Esophagus squamous epithelium (tissue), 5 donors: Measurements from ENCODE around the gene TSPAN6. TPM values are rescaled to one million over a fixed set of nuclear protein-coding genes. Genes with fewer than 3 reads are reported as not detected.

ENCODE experiments used
- DNase-seq: peaks from one replicate; lab custom pipeline; 2025; lab: John Stamatoyannopoulos, UW
- H3K27ac ChIP-seq, 4 donors: fragments of 200-600 bp; sonication (generic); one replicate each; pipeline ENCODE4 v1.5.1; 2016 to 2019; ENCODE audit warnings: mild to moderate bottlenecking in 1 of 4
- H3K27me3 ChIP-seq, 4 donors: fragments of 200-600 bp; sonication (generic); 1 replicate in 3 of 4; 2 replicates in 1 of 4; pipeline versions ENCODE4 v1.5.1 to v1.6.0; 2017 to 2021; ENCODE audit warnings: antibody characterized with exemption in 1 of 4
- H3K36me3 ChIP-seq, 3 donors: fragments of 200-600 bp; sonication (generic); one replicate each; pipeline ENCODE4 v1.5.1; 2016 to 2019
- H3K4me1 ChIP-seq, 3 donors: fragments of 200-600 bp; sonication (generic); one replicate each; pipeline ENCODE4 v1.5.1; 2017 to 2019
- H3K4me3 ChIP-seq, 4 donors: fragments of 200-600 bp; sonication (generic); 1 replicate in 3 of 4; 2 replicates in 1 of 4; pipeline ENCODE4 v1.5.1; 2016 to 2019; ENCODE audit warnings: mild to moderate bottlenecking in 2 of 4, moderate library complexity in 1 of 4
- H3K9me3 ChIP-seq, 3 donors: fragments of 200-600 bp; sonication (generic); one replicate each; pipeline ENCODE4 v1.5.1; 2016 to 2019
- CTCF ChIP-seq, 6 experiments: fragments of 450-650 bp in 4 of 6; fragments of 200-600 bp in 2 of 6; sonication (generic) in 2 of 6; IDR thresholded peaks; one replicate each; pipeline ENCODE4 v1.5.1; 2016 to 2019; ENCODE audit warnings: antibody characterized with exemption in 6 of 6, mild to moderate bottlenecking in 4 of 6, moderate library complexity in 4 of 6
- POLR2A ChIP-seq, 4 donors: fragments of 450-650 bp; IDR thresholded peaks; one replicate each; pipeline ENCODE4 v1.6.1; 2017; ENCODE audit warnings: antibody characterized with exemption in 4 of 4, mild to moderate bottlenecking in 4 of 4, moderate library complexity in 3 of 4
- WGBS, 2 donors: methylation state at CpG; one replicate each; pipeline ENCODE4 v1.1.5; 2018; 5-methylcytosine and 5-hydroxymethylcytosine counted together
- intact Hi-C: fragments of 100-400 bp; cut with DNase I; formaldehyde crosslinking; loops from one replicate; pipeline ENCODE4 v1.15.0; 2022
- total RNA-seq, 4 donors: library from RNA; depleted of rRNA; stranded (reverse); fragments of >200 nt; gene quantifications; one replicate each; pipeline ENCODE4 v1.1.0, GENCODE V29; 2016
- donor health status: DM: yes; HTN: yes; CAD: no.

The TSPAN6 gene
- total RNA-seq, 4 donors from 2014 or later: 27.1 to 72.1 (median 37.7) TPM

DNA sequence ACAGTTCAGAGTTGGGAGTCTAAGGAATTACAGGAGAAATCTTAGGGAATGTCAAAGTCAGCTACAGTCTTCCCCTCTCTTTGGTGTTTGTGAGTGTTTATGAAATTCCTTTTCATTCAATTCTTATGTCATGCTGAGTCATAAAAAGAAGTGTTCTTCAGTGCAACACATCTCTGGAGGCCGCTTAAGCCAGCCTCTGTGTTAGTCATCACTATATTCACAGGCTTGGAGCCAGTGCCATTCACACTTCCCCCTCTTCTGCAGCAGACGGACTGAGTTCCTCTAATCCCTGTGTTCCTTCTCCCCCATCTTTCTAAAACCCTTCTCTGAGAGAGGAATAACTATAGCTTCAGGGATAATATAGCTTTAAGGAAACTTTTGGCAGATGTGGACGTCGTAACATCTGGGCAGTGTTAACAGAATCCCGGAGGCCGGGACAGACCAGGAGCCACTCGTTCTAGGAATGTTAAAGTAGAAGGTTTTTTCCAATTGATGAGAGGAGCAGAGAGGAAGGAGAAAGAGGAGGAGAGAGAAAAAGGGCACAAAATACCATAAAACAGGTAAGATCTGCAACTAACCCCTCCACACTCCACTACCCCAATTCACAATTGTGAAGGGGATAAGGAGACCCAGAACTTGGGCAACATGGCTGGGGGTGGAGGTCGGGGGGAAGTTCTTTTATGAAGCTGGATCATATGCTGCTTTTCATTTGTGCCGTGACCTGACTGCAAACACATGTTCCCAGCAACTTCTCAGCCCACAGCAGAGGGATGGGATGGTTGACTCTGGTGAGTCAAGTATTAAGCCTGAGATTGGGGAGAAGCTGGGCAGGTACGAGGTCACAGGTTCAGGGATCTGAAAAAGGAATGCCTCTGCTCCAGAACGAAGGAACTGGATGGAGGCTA is 7.6 kb upstream of the TSPAN6 start, which contains the start of gene SRPX2:
SRPX2 (plus strand) TSS at position 244 of the 905 bp plus-strand sequence. CDS start 2,124 bp downstream, outside the sequence.
- peak within 1 kb of the TSS; percentile 78 to 89 (median 80) for H3K27ac ChIP-seq
- DNase-seq: no peak
- peak within 1 kb of the TSS in 3 of 4 donors; percentile 34 to 53 (median 37) for H3K4me3 ChIP-seq
- no peaks in the 10 kb centered on the region for H3K27me3 ChIP-seq
- TF ChIP-seq POLR2A (IDR thresholded peaks at IDR 0.05) (peak in 3 of 4 donors; percentile 42 to 50 (median 48)), CTCF (IDR thresholded peaks at IDR 0.05) (no peak)
- no peaks in the 10 kb centered on the region for H3K36me3 ChIP-seq
- H3K9me3 ChIP-seq: no peaks in the 10 kb centered on the region
- peaks cover 0 to 45% (median 14%) of the 10 kb centered on the region in 3 donors for H3K4me1 ChIP-seq
- WGBS, 2 donors: 29 to 34% methylated on average over 10 to 11 of the region's 11 CpGs
- intact Hi-C loops: no loop called here

GRCh38 chrX:100643212-100643611 is 6.6 kb upstream of the TSPAN6 start:
- no peak overlapping the region for H3K4me3 ChIP-seq
- WGBS, 2 donors: 22 to 75% methylated on average over 10 to 11 of the region's 11 CpGs
- peak overlapping the region; percentile 78 to 89 (median 80) for H3K27ac ChIP-seq
- no peaks in the 10 kb centered on the region for H3K27me3 ChIP-seq
- TF ChIP-seq POLR2A (IDR thresholded peaks at IDR 0.05) (no peak), CTCF (IDR thresholded peaks at IDR 0.05) (no peak)
- peaks cover 0 to 35% (median 10%) of the 10 kb centered on the region in 3 donors for H3K4me1 ChIP-seq
- no peaks in the 10 kb centered on the region for H3K36me3 ChIP-seq
- no peak for DNase-seq
- intact Hi-C loops: no loop called here
- H3K9me3 ChIP-seq: no peaks in the 10 kb centered on the region

DNA sequence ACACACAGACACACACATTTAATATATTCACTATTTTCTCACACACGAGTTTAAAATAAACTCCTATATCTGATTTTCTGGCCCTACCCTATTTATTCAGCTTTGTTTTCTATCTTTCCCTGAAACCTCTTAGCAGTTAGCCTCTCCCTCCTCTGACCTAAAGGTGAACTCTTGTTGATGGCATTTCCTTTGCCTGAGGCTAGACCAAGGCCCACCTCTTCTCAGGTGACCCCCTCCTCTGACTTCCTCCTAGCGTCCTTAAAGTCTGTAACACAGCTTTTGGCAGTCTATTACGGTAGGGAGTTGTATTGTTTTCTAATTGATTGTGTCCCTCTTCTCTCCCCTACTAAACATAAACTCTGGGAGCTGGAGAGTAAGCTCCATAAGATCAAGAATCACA is 5.7 kb upstream of the TSPAN6 start:
- TF ChIP-seq POLR2A (IDR thresholded peaks at IDR 0.05) (no peak), CTCF (IDR thresholded peaks at IDR 0.05) (no peak)
- WGBS, 2 donors: 43 to 53% methylated on average over 3 of the region's 3 CpGs
- Histone ChIP-seq H3K36me3 (no peaks in the 10 kb centered on the region), H3K27ac (peak overlapping the region; percentile 78 to 89 (median 80)), H3K9me3 (no peaks in the 10 kb centered on the region), H3K27me3 (no peaks in the 10 kb centered on the region), H3K4me3 (no peak overlapping the region), H3K4me1 (peaks cover 0 to 27% (median 5%) of the 10 kb centered on the region in 3 donors)
- intact Hi-C loops: no loop called here
- no peak for DNase-seq

DNA sequence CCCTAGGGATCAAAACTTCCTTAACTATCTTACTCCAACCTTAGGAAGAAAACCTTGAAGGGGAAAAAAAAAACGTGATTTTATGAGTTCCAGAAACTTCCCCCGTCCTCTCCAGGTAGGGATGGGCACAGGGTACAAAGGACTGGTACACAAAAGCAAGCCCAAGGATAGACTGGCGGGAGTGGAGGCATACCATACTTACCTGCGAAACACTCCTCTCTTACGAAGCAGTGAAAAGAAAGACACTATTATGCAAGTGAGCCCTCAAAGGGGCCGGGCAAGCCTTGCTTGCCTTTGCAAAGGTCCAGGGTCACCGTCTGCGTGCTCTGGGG is 651 bp downstream of the TSPAN6 start:
- Histone ChIP-seq H3K27me3 (no peaks in the 10 kb centered on the region), H3K9me3 (no peaks in the 10 kb centered on the region), H3K4me3 (peak overlapping the region; percentile 53 to 65 (median 62)), H3K4me1 (peaks cover 0 to 16% (median 0%) of the 10 kb centered on the region in 3 donors), H3K27ac (peak overlapping the region; percentile 36 to 84 (median 78)), H3K36me3 (peaks cover 0 to 30% (median 0%) of the 10 kb centered on the region in 3 donors)
- DNase-seq: no peak
- intact Hi-C loops: no loop called here
- TF ChIP-seq CTCF (IDR thresholded peaks at IDR 0.05) (no peak), POLR2A (IDR thresholded peaks at IDR 0.05) (no peak)
- WGBS, 2 donors: 32 to 42% methylated on average over 4 to 8 of the region's 8 CpGs

GRCh38 chrX:100635040-100635439 is 1.6 kb downstream of the TSPAN6 start:
- no peaks in the 10 kb centered on the region for H3K9me3 ChIP-seq
- H3K4me3 ChIP-seq: no peak overlapping the region
- TF ChIP-seq CTCF (IDR thresholded peaks at IDR 0.05) (no peak), POLR2A (IDR thresholded peaks at IDR 0.05) (no peak)
- intact Hi-C loops: no loop called here
- H3K27ac ChIP-seq: no peak overlapping the region
- DNase-seq: no peak
- peaks cover 0 to 16% (median 0%) of the 10 kb centered on the region in 3 donors for H3K4me1 ChIP-seq
- no peaks in the 10 kb centered on the region for H3K27me3 ChIP-seq
- WGBS, 2 donors: 68 to 70% methylated on average over 5 of the region's 5 CpGs
- peaks cover 0 to 39% (median 0%) of the 10 kb centered on the region in 3 donors for H3K36me3 ChIP-seq
